HTR-8/SVneo (cell line): ENCODE results near the gene NR3C2.

Experiments used
- DNase-seq: peaks from one replicate; pipeline ENCODE4 v3.0.0; 2011; ENCODE audit warnings: low spot score, mixed read lengths; ENCODE audit not compliant: insufficient read length
- FAIRE-seq: peaks from 2 replicates; lab custom pipeline; 2011; peaks lifted over from hg19 to GRCh38; lab: Jason Lieb, UNC

NR3C2 gene

DNA sequence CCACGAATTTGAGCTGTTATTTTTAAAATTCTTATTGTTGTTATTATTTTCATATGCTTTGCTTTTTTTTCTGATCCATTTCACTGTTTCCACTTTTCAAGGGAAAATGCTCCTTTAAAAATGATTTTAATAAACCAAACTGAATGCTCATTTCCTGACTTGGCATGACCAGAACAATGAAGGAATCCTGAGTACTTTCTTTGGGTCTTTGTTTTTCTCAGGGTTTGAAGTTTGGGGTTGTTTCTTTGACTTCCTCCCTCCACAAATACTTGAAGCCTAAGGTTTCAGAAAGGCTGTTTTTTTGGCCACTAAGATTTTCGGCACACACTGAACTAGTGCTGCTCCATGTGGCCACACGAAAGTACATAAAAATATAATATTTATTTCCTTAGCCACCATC is 171.0 kb downstream of the NR3C2 start:
- DNase-seq = no peak
- no peak for FAIRE-seq

DNA sequence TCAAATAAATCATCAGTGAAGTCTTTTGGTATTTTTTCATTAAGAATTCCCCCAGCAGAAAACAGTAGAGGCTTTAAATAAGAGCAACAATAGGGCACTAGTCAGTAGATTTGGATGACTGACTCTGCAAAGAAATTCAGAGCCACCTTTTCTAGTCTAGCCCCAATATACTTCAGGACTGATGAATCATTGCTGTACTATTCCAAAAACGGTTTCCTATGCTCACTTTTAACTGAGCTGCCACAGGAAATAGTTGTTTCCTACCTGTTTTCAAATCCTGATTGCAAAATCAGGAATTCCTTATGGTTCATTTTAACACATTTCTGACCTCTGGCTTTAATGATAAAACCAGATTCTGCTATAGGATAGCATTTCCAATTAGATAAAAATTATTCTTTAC is 171.6 kb downstream of the NR3C2 start:
- DNase-seq = peak; percentile 11
- FAIRE-seq = no peak

DNA sequence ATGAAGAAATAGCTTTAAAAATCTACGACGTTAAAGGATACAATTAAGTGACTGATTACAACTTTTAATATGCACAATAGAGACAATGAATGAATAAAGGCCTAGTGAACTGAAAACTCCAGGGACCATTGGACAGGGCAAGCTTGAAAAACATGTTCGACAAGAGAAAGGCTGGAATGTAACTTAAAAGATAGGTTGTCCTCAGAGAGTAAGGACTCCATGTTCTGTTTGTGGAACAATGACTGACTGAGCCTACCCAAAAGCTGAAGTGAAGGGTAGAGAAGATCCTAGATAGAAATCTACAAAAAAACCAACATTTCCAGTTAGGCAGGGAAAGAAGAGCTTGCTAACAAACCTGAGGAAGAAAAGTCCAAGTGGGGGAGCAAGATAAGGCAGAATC is 173.4 kb downstream of the NR3C2 start:
- FAIRE-seq (no peak), DNase-seq (no peak)

DNA sequence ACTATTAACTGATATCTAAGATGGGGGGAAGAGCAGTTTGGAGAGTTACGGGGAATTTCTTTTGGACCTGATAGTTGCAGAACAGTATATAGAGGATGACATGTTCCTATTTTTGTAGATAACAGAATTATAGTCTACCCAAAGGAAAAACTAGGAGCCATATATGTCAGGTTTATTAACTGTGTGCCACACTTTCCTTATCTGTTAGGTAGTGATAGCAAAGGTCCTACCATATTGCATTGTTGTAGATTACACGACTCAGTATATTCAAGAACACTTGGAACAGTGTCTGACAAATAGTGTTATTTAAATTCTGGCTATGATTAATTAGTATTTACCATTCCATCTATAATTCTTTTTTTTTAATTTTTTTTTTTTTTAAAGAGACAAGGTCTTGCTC is 175.3 kb downstream of the NR3C2 start:
- DNase-seq (no peak), FAIRE-seq (no peak)

DNA sequence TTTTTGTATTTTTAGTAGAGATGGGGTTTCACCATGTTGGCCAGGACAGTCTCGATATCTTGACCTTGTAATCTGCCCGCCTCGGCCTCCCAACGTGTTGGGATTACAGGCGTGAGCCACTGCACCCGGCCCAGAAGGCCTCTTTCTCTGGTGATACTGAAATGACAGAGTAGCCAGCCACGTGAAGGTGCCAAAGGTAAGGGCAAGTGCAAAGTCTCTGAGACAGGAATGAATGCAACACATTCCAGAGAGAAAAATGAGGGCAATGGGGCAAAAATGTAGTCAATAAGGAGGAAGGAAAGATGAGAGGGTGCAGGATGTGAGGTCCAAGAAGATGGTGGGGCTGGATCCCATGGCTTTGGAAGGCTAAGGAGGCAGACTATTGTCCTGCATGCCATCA is 176.0 kb downstream of the NR3C2 start:
- no peak for DNase-seq

DNA sequence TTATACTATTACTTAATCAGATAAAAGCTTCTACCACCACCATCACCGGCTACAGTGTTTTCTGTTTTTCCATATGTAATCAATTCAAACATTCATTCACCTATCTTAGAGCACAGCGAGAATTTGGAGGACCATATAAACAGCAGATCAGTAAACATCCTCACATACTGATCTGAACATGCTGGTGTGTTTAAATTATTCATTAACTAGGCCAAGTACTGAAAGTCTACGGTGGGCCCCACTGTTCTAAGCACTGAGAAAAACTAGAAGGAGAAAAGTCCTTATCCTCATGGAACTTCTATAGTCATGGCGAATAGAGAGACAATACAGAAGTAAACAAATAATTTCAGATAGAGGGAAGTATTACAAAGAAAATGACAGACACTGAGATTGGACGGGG is 176.6 kb downstream of the NR3C2 start:
- no peak for FAIRE-seq
- no peak for DNase-seq

More for the DNA sequence above, 176.0 kb downstream of the NR3C2 start:
- no peak for FAIRE-seq

DNA sequence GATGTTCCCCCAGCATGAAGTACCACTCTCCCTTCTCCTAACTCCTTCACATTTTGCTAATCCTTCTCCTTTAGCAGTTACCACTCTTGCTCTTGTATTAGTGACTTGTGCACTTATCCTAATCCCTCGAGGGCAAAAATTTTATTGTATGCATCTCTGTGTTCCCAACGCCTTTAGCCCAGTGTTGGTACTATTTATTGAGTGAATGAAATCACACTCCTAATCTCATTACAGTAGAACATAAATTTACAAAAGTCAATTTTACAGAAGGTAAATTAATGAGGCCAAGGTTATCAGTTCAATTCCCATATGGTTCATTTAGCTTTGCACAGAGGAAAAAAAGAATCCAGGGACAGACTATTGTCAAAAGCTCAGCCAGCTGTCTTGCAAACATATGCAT is 178.4 kb downstream of the NR3C2 start:
- DNase-seq (no peak), FAIRE-seq (no peak)

DNA sequence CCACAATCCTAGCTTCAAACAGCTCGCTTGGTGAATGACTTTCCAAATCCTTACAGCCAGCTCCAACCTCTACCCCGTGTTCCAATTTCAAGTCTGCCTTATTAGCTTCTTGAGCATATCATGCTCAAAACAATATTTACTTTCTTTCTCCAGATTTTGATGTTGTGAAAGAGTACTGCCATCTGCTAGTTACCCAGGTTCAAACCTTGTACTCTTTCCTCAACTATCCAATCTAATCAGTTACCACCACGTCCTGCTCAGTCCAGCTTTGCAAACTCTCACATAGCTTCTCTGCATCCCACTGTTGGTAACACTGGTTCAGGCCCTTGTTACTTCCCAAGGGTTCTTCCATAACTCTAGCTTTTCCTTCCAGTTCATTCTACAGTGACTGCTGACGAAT is 179.1 kb downstream of the NR3C2 start:
- no peak for FAIRE-seq
- no peak for DNase-seq

DNA sequence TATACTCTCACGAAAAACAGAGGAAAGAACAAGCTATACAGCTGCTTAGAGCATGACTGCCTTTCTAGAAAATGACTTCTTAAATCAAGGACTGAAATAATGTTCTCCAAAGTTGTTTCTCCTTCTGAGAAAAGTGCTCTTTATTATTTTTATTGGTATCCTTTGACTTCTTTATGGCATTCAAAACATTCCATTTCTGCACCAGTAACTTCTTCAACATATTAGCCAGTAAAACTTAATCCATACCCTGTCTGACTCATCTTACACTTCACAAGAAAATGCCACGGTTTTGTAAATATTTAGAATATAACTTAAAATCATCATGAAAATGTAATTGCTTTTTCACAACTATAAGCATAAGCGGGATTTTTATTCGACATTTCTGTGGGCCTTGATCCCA is 180.4 kb downstream of the NR3C2 start:
- peak; percentile 11 for DNase-seq
- no peak for FAIRE-seq

DNA sequence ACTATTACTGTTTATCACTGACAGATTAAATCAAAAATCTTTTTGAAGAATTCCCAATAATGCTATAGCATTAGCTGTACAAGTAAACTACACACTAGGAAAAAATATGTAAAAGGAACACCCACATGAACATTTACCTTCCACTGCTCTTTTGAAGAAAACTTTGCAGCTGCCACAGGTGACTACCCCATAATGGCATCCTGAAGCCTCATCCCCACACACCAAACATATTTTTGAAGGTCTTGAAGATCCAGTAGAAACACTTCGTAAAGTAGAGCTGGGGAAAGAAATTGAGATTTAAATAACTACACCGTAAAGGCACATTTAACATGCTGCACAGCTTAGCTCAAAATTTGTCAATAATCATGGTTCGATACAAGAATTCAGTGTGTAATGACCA is 182.4 kb downstream of the NR3C2 start:
- FAIRE-seq = no peak
- DNase-seq = no peak

DNA sequence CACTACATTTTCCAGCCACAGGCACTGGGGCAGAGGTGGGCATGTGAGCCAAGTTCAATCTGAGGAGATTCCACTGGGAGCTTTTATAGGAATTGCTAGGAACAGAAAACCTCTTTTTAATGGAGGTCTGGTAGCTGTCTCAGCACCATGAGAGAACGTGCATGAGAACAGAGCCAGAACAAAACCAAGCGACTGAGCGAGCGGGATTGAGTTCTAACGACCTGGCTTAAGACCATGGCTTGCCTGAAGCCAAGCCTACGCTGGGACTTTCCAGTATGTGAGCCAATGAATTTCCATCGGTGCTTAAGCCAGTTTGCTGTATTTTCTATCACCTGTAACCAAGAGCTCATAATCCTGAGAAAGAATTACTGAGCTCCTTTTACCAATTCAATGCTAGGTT is 183.7 kb downstream of the NR3C2 start:
- DNase-seq (no peak), FAIRE-seq (no peak)

DNA sequence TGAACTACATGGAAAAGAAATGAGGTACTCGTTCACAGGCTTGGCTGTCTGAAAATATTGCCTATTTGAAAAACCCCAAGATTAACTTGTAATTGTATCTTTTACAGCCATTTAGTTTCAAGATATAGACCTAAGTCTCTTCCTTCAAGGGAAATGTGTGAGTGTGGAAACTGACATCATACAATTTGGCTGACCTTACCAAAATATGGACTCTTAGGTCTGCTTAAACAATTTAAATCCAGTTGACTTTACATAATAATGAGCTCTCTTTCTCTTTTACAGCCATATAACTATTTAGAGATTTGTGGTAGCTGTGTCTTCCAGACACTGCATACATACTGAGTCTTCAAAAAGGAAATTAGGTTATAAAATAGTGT is 186.9 kb downstream of the NR3C2 start:
- FAIRE-seq (no peak), DNase-seq (no peak)

DNA sequence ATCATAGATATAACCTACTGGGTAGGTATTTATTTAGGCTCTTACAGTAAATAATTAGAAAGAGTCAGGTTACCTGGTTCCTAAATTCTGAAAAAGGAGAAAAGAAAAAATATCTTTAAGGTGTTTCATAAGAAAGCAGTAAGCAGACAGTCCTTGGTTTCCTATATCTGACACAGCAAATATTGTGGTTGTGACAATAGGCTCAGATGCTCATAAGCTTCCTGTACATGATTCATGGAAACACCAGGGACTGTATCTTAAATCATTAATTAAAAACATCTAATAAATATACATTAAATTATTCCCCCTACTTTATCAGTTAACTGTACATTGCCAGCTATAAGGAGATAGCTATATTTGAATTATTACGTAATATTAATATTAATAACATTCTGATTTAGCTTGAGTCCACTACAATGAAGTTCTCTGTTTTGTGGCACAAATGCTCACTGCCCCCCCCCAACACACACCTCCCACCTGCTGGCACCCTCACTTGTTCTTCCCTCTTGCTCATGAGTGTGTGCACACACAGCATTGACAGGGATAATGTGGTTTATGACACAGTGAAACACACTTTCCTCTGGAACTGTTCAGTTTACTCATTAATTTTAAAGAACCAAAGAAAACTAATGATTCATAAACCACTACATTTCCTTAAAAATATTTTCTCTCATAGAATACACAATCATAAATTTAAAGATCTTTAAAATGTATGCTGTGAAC is 187.4 kb downstream of the NR3C2 start:
- DNase-seq (no peak), FAIRE-seq (no peak)

DNA sequence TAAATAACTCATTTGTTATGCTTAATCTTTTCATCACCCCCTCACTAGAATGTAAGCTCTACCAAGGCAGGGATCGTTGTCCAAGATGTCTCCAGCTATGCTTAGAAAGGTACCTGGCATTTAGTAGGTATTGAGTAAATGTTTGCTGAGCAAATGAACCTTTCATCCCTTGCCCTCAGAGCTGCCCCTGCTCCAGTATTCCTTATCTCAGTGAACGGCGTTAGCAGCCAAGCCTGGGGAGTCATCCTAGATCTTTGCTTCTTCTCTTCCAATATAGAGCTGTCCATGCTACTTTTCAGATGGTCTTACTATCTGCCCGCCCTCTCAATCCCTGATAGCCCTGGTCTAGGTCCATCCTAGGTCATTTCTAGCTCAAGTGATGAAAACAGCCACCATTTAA is 188.4 kb downstream of the NR3C2 start:
- no peak for DNase-seq
- no peak for FAIRE-seq

DNA sequence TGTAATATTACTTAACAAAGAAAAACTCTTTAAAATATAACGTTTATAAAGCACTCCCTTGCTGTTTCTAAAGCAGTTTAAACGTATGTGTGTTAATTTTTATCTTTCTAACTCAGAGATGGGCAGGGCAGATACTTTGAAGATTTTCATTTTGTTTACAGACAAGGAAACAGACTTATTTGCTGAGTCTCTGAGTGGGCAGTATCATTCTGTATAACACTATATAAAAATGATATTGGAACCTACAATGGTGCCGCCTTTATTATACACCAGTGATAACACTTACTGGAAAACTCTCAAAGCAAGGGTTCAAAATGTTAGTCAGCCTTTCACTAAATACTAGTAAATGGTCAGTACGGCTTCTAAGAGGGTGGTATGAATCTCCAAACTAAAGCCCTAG is 193.4 kb downstream of the NR3C2 start:
- FAIRE-seq = no peak

DNA sequence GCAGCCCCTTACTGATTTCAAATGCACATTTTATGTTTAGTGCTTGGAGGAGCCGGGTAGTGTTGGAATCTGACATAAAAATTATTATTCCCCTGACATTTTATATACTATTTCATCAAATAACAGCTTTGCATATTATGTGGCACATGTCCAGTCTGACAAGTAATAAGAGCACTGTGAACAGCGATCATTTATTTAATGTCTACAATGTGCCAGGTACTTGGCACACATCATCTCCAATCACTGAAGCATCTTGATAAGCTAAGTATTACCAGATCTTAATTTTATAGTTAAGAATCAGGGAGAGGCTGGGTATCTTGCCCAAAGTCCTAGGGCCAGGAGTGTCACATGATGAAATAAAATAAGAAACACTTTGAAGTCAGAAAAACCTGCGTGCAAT is 197.2 kb downstream of the NR3C2 start:
- DNase-seq (no peak), FAIRE-seq (no peak)

More for the DNA sequence above, 193.4 kb downstream of the NR3C2 start:
- DNase-seq = no peak

DNA sequence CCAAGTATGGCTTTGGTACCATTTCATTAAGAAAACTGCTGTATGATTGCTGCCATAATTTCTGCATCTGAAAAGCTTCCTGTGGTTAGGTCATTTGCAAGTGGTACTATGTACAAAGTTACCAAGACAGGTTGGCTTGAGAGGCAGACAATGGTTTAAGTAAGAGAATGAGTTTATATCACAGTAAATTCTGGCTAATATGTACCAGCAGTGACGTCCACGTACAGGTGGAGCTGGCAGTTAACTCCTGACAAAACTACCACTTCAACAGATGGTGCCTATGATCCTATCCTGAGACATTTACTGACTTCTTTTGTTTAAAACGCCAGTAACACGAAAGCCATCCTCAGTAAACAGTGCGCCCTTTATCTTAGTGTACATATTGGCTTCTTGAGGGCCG is 198.4 kb downstream of the NR3C2 start:
- no peak for DNase-seq
- FAIRE-seq = no peak

DNA sequence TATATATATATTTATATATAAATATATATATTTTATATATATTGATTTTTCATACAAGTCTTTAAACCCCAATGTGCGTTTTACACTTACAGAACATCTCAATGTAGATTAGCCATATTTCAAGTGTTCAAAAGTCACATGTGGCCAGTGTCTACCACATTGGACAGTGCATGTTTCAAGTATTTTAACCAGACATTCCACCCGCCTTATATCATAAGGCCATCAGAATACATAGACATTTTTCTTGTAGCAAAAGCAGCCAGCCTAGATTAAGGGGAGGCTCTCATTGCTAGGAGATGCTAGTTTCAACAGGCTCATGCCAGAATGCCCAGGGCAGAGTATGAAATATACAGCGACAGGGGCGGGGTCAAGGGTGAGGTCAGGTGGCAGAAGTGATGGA is 202.0 kb downstream of the NR3C2 start:
- no peak for DNase-seq
- no peak for FAIRE-seq

DNA sequence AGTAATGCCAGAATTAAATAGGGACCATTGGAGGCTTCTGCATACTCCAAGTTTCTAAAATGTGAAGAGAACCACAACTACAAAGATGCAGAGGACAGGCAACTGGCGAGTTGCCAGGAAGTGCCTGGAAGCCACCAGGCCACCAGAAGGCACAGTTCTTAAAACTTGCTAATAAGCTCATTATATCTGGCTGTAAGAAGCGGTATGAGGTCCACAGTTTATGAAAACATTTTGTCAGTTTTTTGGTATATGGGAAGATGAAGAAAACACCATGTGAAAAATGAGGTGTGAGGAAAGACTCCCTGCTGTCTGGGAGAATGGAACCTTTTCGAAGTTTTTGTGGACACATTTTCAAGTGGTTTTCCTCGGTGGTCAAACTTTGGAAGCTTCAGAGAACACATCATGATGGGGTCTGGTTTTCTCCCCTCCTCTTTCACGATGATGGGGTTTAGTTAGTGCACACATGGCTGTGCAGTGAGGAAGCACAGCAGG is 202.7 kb downstream of the NR3C2 start:
- DNase-seq (no peak), FAIRE-seq (no peak)

DNA sequence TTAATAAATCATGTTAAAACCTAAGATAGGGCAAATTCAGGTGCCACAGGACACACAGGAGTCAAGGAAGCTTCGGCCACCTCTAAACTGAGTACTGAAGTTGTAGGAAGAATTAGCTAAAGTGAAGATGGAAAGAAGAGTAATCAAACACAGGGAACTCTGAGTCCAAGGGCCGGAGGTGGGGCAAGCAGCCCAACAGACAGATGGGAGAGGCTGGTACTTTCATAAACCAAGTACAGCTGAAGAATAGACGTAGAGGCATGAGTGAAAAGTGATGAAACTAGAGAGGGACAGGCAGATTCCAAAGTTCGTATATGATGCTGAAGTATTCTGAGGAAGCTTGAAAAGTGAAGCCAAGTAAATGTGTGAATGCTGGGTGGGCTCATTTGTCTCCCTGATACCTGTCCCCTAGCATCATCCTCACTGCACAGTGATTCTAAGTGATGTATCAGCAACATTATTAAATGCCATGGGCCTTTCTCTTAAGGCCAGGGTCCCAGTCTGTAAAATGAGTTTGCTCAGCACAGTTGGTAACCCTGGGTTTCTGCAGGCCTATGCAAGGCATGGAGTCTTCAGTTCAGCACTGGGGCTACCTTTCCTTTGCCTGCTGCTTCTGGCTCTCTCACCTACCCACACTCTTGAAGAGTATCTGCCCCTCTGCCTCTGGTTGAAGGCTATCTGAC is 203.3 kb downstream of the NR3C2 start:
- DNase-seq = no peak
- FAIRE-seq = no peak

DNA sequence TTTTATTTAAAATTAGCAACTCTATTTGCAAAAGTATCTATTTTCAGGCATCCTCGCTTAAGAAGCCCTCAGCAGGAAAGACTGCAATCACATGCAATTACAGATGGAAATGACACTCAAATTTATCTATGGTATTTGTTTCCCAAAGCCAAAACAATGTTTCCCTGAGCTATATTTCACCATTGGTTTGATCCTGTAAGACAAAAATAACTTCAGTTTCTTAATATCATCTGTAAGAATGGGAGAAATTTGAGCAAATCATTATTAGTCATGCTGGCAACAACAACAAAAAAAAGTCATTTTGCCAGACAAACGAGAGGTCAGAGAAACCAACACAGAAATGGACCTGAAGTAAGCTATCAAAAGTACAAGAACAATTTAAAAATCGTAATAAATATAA is 204.1 kb downstream of the NR3C2 start:
- FAIRE-seq (no peak), DNase-seq (no peak)

DNA sequence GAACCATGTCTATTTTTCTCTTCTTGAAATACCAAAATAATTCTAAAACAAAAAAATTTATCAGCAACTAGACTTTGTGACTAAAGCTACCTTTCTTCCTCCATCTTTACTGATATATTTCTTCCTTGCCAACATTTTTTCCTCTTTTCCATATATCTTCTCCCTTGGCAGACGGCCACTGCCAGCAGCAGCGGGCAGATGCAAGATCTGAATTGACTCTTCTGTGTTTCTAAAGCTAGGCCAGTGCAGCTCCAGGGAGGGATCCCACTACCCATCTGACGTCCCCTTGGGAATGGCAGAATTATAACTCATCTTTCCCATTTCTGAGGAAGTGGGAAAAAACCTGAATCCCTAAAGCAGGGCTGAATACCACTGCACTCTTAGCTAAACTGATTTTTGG is 206.4 kb downstream of the NR3C2 start:
- FAIRE-seq (no peak), DNase-seq (no peak)
